AG08396 (cell line): ENCODE data around the gene DFFB.

ENCODE experiments used
- DNase-seq: peaks from one replicate; pipeline ENCODE4 v3.0.0; 2012; ENCODE audit warnings: low spot score, mixed read lengths

The DFFB gene

DNA sequence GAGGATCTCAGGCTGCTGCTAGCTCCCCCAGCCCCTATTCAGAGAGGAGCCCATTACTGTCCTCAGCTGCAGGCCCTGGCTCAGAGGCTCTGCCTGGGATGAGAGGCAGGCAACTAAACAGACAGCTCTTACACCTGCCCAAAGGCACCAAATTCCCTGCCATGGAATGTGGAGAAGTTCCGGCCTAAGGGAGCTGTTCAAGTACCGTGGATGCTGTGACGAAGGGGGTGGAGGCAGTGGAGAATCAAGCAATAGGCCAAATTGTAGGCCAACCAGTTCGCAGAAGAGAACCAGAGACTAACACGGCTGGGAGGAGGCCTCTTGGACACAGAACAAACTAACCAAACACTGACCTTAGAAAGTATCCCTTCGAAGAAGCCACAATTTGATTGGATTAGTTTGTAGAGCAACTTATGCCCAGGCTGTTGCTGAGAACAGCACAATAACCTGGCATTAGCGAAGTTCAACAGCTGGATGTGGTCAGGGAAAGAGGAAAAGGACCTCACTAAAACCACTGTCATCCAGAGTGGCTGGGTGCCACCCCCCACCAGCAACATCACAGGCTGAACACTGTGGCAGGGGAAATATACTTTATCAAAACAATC, 39.2 kb downstream of the DFFB start:
- DNase-seq, result no peak

DNA sequence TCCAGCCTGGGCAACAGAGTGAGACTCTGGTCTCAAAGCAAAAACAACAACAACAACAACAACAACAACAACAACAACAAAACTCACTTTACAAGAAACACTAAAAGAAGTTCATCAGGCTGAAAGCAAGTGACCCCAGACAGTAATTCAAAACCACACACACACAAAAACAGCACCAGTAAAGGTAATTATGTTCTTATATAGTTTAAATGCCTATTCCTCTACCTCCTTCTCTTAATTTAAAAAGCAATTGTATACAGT, 41.1 kb downstream of the DFFB start:
- DNase-seq, result no peak

DNA sequence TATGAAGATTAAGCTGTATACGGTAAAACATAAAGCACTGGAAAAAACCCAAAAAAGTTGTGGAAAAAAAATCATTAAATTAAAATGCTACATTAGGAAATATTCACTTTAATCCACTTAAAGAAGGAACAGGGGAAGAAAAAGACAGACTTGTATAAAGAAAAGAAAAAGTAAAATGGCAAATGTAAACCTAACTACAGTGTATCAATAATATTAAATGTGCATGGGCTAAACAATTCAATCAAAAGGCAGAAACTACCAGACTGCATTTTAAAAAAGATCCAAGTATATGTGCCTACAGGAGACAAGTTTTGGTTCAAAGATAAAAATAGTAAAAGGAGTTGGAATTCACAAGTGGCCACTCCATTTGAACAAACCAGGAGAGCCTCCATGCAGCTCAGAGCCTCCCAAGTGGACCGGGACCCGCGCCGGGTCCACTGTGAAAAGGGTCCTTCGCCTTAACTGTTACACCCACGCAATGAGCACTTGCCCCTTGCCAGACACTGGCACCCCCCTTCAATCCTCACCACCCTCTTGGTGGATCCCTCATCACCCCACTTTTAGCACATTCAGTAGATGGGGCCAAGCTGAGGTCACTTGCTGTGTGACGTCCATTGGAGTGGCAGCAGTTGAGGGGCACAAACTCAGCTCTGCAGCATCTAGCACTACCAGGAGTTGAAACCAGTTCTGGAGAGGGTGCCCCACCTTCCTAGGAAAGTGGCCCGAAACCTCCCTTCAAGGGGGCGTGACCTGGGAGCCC, 41.9 kb downstream of the DFFB start:
- DNase-seq, result no peak

DNA sequence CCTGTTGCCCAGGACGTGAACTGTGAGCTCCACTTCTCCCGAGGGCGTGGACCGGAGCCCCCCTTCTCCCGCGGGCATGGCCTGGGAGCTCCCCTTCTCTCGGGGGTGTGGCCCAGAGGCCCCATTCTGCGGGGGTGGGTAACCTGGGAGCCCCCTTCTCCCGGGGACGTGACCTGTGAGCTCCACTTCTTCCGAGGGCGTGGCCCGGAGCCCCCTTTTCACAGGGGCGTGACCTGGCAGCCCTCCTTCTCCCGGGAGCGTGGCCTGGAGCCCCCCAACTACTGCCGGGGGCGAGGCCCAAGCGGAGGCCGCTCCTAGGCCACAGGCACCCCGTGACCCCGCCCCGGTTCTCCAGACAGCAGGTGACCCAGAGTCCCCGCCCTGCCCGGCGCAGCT, 42.5 kb downstream of the DFFB start:
- DNase-seq, result peak; percentile 35

DNA sequence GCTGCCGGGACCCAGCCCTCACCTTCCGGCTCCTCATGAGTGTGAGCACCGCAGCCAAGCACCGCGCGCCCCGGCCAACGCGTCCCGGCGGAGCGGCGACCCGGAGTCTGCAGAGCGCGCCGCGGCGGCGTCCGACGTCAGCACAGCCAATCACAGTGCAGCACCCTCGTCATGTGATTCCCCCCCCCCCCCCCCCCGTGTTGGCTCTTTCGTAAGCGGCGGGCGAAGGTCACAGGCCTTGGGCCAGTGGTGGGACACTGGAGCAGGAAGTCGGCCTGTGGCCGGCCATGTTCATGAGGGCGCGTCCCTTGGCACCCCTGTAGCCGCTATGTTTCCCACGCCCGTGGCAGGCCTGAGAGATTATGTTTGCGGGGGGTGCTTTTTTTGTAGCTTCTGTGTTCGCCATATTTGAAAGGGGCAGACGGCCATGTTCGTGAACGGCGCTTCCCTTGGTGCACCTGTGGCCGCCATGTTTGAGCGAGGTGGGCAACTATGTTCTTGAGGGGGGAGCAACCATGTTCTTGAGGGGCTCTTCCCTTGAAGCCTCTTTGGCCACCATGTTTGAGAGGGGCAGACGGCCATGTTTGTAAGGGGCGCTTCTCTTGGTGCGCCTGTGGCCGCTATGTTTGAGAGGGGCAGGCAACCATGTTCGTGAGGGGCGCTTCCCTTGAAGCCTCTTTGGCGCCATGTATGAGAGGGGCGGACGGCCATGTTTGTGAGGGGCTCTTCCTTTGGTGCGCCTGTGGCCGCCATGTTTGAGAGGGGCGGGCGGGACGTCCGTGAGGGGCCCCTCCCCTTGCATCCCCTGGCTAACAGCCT, 43.1 kb downstream of the DFFB start, which contains the start of gene C1orf174:
Gene C1orf174 (minus strand): TSS at position 123 of the 819 bp plus-strand sequence. CDS start 86 bp downstream, at position 37.
- DNase-seq, result peak; percentile 98

DNA sequence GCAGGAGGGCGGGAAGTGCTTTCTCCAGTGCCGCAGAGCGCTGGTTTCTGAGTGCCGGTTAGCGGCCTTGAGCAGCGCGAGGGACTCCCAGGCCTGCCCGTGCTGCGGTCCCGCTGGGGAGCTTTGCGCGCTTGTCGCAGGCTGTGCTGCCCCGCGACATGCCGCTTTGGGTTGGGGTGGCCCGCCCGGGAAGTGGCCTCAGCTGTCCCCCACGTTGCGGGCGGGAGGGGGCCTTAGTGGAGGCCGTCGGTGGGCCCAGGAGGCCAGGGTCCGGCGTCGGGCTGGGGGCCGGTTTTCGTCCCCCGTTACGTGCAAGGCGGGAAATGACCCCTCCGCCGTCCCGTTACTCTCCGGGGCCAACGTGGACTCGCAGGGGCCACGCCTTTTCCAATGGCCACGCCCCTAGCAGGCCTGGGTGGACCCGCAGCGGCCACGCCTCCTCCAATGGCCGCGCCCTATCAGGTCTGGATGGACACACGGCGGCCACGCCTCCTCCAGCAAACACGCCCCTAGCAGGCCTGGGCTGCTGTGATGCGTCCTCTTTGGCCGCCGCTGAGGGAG, 43.8 kb downstream of the DFFB start:
- DNase-seq, result peak; percentile 99

DNA sequence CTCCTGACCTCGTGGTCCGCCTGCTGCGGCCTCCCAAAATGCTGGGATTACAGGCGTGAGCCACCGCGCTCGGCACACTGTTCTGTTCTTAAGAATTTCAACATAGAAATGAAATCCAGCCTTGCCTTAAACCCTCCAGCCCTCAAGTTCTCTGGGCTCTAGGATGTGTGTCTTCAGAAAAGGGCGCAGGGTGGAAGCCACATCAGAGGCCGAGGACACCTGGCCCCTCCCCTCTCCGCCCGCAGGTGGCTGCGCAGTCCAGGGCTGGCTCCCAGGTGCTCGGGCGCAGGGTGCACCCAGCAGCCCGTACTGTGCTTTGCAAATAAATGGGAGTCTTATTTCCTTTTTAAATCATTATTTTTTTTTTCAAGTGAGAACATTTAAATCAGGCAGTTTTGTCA, 44.8 kb downstream of the DFFB start:
- DNase-seq, result no peak

DNA sequence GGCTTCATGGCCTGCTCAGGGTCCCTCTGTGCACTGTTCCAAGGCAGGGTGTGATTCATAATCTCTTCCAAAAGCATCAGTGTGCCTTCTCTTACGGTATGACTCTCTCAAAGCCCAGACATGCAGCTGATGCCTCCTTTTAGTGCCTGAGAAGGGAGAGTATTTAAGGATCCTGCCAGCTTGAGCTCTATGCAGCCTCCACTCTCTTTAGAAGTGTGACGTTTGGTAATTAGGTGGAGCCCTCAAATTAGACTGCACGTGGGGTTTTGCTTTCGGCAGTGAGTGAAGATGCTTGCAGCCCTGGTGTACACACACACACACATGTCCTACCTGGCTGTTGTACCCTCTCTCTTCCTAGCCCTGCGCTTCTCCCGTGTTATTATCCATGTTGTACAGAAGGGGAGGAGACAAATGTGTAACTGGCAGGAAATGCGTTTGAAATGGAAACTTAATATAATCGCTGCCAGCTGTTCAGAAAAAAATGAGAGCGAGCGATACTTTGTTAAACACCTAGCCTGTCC, 45.4 kb downstream of the DFFB start:
- no peak for DNase-seq

DNA sequence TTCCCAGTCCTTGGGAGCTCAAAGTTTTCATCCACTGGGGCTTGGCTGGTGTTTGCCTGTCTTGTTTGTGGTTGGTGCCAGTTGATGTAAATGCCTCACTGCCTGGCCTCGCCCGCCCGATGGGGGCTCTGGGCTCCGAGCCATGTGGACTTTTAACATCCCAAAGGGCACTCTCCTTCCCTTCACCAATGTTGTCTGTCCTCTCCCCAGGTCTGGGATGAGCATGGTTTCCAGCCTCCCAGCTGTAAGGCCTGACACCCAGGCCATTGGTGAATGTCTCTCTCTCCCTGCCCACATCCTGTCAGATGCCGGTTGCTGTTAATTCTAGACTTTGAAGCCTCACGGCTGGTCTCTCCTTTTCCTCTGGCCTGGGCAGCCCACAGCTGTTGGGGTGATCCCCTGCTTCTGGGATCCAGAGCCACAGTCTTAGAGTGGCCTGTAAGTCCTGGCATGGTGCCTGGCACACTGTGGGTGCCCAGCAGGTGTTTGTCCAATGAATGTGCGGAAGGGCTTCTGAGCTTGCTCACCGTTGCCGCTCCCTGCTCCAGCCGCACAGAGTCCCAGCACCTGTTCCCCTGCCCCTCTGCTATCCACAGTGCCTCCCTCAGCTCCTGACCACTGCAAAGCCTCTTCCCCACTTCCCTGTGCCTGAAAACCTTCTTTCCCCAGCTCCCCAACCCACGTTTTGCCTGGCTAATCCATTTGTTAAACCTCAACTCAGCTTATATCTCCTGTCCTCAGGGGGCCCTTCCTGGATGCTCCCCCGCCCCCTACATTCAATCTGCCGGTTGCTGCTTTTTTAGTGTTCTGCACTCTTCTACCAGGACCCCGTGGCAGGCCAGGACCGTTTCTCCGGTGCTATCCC, 46.1 kb downstream of the DFFB start:
- no peak for DNase-seq

DNA sequence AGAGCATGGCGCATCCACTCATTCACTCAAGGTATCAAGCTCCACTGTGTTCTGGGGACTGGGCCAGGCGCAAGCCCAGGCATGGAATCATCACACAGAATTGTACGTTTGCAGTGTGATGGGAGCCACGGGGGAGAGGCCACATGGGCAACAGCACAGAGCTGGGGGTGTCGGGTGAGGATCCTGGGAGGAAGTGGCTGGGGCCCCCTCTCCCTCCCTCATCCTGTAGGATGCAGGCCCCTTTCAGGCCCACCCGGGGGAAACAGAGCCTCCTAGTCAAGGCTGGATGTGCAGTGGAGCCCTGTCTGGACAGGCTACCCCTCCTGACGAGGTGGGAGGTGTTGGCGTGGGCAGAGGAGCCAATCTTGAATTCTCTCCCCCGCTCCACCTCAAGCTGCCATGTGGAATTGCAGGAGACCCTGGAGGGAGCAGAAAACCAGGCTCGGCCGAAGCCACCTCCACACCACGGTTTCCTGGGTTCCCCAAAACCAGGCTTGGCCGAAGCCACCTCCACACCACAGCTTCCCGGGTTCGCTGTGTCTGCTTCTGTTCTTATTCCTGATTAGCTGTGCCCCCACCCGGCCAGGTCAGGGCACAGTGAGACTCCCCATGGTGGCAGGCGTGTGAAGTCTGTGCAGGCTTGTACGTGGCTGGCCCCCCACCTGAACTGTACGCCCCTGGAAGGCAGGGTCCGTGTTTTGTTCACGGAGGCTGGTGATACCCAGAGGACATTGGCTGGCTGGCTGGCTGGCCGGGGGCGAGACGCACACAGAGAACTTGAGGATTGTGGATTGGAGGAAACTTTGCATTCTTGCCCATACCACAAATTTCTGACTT, 46.9 kb downstream of the DFFB start:
- no peak for DNase-seq

DNA sequence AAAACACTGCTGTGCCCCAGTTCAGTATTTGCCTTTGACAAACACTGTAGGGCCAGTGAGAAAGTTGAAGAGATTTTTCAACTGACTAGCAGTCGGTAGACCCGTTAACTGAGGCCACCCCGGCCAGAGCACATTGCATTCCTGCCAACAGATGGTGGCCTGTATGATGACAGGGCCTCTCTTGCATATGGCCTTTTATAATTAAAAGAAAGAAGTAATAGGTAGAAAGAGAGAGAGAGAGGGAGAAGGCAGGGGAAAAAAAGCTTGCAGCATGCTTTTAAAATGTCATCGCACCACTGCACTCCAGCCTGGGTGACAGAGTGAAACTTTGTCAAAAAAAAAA, 47.5 kb downstream of the DFFB start:
- DNase-seq, result no peak

DNA sequence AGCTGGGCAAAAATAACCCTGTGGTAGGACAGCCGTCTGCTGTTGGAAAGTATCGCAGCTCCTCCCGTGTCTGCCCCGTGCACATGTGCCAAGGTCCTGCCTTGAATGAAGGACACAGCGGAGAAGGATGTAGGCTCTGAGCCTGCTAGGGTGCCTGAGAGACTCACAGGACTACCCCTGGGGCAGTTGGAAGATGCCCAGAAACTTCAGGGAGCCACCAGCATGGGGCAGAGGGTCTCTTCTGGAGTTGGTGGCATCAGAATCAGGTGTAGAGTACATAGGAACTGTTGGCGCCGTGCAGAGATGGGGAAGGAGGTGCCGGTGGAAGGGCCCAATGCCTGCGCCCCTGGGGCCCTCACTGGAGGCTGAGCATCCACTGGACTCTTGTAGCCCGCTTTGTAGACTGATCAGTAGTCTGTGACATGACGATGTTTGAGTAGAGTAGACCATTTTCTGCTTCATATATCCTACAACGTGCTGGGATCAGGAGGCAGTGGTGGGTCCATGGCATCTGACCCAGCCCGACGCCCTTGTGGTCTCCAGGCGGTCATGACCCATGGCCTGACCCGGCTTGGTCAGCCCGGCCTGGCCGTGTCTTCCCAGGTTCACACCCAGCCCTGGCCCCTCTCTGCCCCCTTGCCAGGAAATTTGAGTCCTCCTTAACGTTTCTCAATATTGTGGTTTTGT, 48.1 kb downstream of the DFFB start:
- no peak for DNase-seq

DNA sequence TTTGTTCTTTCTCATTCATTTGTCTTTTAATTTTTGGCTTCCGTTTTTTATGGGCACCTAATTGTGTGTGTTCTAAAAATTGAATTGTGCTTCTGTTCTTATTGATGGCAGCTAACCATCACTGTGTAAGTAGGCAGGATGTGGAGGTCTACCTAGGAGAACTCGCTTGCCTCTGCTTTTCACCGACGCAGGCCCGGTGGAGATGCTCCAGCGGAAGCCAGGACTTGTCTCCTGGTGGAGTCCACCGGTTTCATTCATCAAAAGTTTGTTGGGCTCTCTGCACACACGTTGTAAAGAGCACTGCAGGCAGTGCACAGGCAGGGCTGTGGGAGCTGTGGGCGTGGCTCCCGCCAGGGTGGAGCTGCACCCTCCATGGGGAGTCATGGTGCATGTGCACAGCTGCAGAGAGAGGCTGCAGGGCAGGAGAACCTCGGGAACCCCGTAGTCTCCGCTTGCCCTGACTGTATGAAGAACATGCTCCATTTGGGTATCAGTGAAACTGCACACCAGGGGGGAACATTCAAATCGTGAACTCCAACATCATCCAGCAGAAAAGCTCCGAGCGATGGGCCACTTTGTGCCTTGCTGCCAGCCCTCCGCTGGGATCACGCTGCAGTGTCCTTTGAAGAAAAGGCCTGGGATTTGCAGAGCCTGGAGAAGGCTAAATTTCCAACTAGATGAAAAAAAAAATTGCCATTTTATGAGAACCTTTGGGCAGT, 48.8 kb downstream of the DFFB start:
- DNase-seq, result no peak

DNA sequence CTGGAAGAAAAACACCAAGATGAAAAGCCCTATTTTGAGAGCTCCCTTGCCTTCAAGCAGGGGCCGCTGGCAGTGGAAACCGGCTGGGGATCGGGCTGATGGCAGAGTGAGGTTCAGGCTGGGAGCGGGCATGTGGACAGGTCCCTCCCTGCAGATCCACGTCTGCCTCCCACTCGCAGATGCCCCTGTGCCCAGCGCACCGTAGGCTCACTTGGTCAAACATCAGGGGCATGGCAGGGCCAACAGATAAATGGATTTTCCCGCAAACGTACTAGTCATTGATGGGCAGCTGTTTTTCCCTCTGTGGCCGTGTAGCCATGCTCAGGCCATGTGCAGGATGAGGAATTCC, 49.4 kb downstream of the DFFB start:
- no peak for DNase-seq

DNA sequence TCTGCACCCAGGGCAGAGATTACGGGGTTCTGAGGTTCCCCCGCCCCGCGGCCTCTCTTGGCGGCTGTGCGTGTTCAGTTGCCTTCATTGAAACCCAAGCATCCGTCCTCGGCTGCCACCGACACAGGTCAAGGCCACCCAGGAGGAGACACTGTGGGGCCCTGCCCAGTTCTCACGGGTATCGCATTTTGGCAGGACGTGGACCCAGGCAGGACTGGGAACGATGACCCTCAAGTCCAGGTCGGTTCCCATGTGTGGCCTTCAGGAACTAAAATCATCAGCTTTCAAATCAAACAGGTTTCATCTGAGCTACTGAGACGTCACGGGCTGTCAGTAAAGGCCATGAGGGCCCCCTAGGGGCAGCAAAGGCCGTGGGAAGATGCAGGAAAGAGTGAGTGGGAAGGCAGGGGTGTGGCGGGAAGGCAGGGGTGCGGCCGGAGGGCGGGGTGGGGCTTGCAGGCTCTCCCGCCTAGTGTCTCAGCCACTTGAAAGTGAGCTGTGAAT, 49.8 kb downstream of the DFFB start:
- no peak for DNase-seq

DNA sequence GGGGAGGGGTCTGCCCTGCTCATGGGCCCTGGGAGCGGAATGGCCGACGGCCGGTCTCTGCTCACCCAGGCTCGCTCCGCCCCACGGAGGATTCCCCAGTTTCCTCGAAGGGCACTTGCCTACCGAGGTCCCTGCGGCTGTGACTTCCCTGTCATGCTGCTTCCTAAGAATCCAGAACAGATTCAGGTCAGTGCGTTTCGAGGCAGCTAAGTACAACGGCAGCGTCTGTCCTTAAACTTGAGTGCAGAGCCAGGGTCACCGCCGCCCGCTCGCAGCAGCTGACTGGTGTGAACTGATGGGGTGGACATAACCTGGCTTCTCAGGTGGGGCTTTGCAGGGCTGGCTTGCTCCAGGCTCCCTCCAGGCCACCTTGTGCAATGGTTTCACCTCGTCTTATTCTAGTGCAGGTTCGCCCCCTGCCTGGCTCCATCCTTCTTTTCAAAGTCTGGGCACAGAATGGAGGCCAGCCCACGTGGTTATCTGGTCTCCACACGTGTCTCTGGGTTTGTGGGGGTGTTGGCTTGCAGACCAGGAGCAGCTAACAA, 50.4 kb downstream of the DFFB start:
- no peak for DNase-seq

DNA sequence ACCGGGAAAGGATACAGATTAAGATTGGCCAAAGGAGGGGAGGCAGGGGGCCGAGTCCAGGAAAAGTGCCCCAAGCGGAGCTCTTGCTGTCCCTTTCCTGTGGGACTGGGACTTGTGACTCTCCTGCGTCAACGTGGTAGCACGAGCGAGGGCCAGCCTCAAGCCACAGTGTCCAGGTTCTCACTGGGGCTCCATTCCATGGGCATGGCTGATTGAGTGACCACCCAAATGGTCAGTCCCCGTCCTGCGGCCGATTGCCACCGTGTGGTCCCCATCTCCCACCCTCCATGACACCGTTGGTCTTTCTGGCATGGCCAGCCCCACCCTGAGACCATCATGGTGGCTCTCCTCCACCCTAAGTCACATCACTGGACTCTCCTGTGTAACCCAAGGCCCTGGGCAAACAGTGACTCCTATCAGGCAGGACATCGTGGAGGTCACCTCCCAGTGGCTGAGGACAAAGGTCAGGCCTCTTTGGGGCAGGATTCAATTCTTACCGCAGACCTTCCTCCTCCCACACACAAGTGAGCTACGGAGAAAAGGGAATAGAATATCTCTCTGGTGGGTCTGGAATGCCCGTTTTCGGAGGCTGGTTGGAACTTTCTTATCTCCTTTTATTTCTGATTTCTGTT, 51.7 kb downstream of the DFFB start:
- DNase-seq, result no peak

DNA sequence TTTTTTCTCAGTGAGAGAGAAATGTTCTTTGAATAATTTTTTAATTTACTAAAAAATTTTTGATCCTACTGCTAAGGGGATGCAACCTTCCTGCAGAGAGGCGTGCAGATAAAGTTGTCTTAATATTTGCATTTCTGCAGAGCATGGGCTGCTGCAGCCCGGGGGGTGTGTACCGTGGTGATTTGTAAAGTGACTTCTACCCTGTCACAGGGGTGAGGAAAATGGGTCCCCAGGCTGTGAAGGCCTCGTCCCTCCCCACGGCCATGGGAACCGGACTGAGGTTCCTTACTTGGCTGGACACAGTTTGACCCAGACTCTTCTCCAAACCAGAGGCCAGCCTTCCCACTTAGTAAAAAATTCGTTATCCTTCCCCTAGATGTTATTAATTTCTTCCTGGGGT, 52.3 kb downstream of the DFFB start:
- no peak for DNase-seq
